ENCODE results near the gene SLC9A9.

- TF ChIP-seq CTCF (IDR thresholded peaks at IDR 0.05) (no peak), POLR2A (IDR thresholded peaks at IDR 0.05) (no peak)
Measured at GRCh38 chr3:143436231-143436930, 411.9 kb downstream of the SLC9A9 start.
